Measurements from ENCODE around the gene IFT27.
A peak's percentile ranks its signal among the peaks of the same experiment; 100 is the strongest.

IFT27 gene, protein sequence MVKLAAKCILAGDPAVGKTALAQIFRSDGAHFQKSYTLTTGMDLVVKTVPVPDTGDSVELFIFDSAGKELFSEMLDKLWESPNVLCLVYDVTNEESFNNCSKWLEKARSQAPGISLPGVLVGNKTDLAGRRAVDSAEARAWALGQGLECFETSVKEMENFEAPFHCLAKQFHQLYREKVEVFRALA

GRCh38 chr22:36775964-36776669 lies at the start of gene IFT27:
Gene IFT27, minus strand, starts transcription at chr22:36776119. Its CDS starts 412 bp downstream, at chr22:36775707.
- peak within 1 kb of the TSS; percentile 84 for H3K4me3 ChIP-seq (ENCODE audit: low read length)
- H3K27ac ChIP-seq (ENCODE audit: low read length), result no peak within 1 kb of the TSS
- H3K4me1 ChIP-seq (ENCODE audit: control insufficient read depth, low read depth, low read length), result no peaks in the 10 kb centered on the region
- no peaks in the 10 kb centered on the region for H3K36me3 ChIP-seq (ENCODE audit: control insufficient read depth, low read depth, low read length)
- peaks cover 7% of the 10 kb centered on the region for H3K9me3 ChIP-seq (ENCODE audit: control insufficient read depth, low read depth, low read length)
- H3K27me3 ChIP-seq (ENCODE audit: control insufficient read depth, insufficient read depth, low read length), result peaks cover 12% of the 10 kb centered on the region
- peak within 1 kb of the TSS; percentile 55 for H3K9ac ChIP-seq (ENCODE audit: low read length)

DNA sequence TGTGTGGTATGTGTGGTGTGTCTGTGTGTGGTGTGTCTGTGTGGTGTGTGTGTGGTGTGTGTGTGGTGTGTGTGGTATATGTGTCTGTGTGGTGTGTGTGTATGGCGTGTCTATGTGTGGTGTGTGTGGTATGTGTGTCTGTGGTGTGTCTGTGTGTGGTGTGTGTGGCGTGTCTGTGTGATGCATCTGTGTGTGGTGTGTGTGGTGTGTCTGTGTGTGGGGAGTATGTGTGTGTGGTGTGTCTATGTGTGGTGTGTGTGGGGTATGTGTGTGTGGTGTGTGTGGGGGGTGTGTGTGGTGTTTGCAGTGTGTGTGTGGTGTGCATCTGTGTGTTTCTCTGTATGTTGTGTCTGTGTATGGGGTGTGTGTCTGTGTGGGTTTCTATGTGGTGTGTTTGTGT lies 48.7 kb upstream of the IFT27 start:
- Histone ChIP-seq H3K36me3 (ENCODE audit: control insufficient read depth, low read depth, low read length) (no peaks in the 10 kb centered on the region), H3K27ac (ENCODE audit: low read length) (no peak overlapping the region), H3K4me1 (ENCODE audit: control insufficient read depth, low read depth, low read length) (peaks cover 6% of the 10 kb centered on the region), H3K4me3 (ENCODE audit: low read length) (no peak overlapping the region), H3K9me3 (ENCODE audit: control insufficient read depth, low read depth, low read length) (no peaks in the 10 kb centered on the region), H3K9ac (ENCODE audit: low read length) (no peak overlapping the region), H3K27me3 (ENCODE audit: control insufficient read depth, insufficient read depth, low read length) (no peaks in the 10 kb centered on the region)

GRCh38 chr22:36823186-36823839 lies 47.4 kb upstream of the IFT27 start:
- no peak overlapping the region for H3K27ac ChIP-seq (ENCODE audit: low read length)
- no peak overlapping the region for H3K4me3 ChIP-seq (ENCODE audit: low read length)
- no peak overlapping the region for H3K9ac ChIP-seq (ENCODE audit: low read length)
- H3K36me3 ChIP-seq (ENCODE audit: control insufficient read depth, low read depth, low read length), result no peaks in the 10 kb centered on the region
- no peaks in the 10 kb centered on the region for H3K9me3 ChIP-seq (ENCODE audit: control insufficient read depth, low read depth, low read length)
- H3K27me3 ChIP-seq (ENCODE audit: control insufficient read depth, insufficient read depth, low read length), result peaks cover 6% of the 10 kb centered on the region
- H3K4me1 ChIP-seq (ENCODE audit: control insufficient read depth, low read depth, low read length), result peaks cover 6% of the 10 kb centered on the region

GRCh38 chr22:36822581-36822980 lies 46.7 kb upstream of the IFT27 start:
- Histone ChIP-seq H3K4me1 (ENCODE audit: control insufficient read depth, low read depth, low read length) (peaks cover 6% of the 10 kb centered on the region), H3K9me3 (ENCODE audit: control insufficient read depth, low read depth, low read length) (no peaks in the 10 kb centered on the region), H3K27ac (ENCODE audit: low read length) (no peak overlapping the region), H3K36me3 (ENCODE audit: control insufficient read depth, low read depth, low read length) (no peaks in the 10 kb centered on the region), H3K9ac (ENCODE audit: low read length) (no peak overlapping the region), H3K27me3 (ENCODE audit: control insufficient read depth, insufficient read depth, low read length) (peaks cover 14% of the 10 kb centered on the region), H3K4me3 (ENCODE audit: low read length) (no peak overlapping the region)

DNA sequence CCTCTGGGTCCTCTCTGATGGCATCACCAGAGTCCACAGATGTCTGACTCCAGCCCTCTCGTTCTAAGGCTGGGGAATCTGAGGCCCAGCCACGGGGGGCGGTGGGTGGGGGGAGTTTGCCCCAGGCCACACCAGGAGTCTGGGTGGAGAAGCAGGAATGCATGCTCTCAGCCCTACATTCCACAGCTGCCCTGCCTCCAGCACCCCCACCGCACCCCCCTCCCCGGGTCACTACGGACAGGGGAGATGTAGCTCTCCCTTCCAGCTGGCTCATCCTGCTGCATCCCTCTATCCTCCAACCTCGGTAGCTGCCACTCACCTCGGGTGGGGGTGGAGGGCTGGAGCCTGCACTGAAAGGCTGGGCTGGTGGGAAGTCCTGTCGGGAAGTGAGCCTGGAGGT lies 43.2 kb upstream of the IFT27 start:
- Histone ChIP-seq H3K36me3 (ENCODE audit: control insufficient read depth, low read depth, low read length) (no peaks in the 10 kb centered on the region), H3K9me3 (ENCODE audit: control insufficient read depth, low read depth, low read length) (no peaks in the 10 kb centered on the region), H3K4me1 (ENCODE audit: control insufficient read depth, low read depth, low read length) (peaks cover 16% of the 10 kb centered on the region), H3K27me3 (ENCODE audit: control insufficient read depth, insufficient read depth, low read length) (peaks cover 48% of the 10 kb centered on the region), H3K27ac (ENCODE audit: low read length) (no peak overlapping the region), H3K9ac (ENCODE audit: low read length) (no peak overlapping the region), H3K4me3 (ENCODE audit: low read length) (no peak overlapping the region)

DNA sequence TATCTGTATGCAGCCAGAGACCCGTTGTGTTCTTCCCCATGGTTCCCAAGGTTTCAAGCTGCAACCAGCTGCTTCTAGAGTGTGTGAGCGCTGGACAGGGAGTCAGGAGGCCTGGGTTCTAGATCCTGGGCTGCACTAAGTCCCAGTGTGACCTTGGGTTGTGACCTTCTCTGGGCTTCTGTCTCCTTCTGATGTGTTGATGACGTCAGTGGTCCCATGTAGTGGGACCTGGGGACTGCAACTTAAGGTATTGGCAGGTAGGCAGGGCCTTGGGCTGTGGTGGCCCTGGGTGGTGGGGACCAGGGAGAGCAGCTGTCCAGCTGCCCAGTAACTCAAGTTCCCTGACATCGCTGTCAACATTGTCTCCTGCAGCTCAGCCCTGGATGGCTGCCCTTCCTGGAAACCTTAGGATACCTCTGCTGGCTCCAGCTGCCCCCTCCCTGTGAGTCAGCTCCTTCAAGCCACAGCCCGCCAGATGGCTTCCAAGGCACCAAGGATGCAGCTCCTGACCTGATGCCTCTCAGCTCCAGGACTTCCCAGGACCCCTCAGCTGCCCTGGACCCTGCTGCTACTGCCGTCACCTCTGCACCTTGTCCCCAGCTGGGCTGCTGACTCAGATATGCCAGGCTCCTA lies 42.2 kb upstream of the IFT27 start:
- Histone ChIP-seq H3K9me3 (ENCODE audit: control insufficient read depth, low read depth, low read length) (no peaks in the 10 kb centered on the region), H3K4me1 (ENCODE audit: control insufficient read depth, low read depth, low read length) (peaks cover 15% of the 10 kb centered on the region), H3K27ac (ENCODE audit: low read length) (no peak overlapping the region), H3K4me3 (ENCODE audit: low read length) (no peak overlapping the region), H3K9ac (ENCODE audit: low read length) (no peak overlapping the region), H3K36me3 (ENCODE audit: control insufficient read depth, low read depth, low read length) (no peaks in the 10 kb centered on the region), H3K27me3 (ENCODE audit: control insufficient read depth, insufficient read depth, low read length) (peaks cover 49% of the 10 kb centered on the region)

GRCh38 chr22:36817525-36817848 lies 41.6 kb upstream of the IFT27 start:
- Histone ChIP-seq H3K36me3 (ENCODE audit: control insufficient read depth, low read depth, low read length) (no peaks in the 10 kb centered on the region), H3K27me3 (ENCODE audit: control insufficient read depth, insufficient read depth, low read length) (peaks cover 49% of the 10 kb centered on the region), H3K9ac (ENCODE audit: low read length) (no peak overlapping the region), H3K9me3 (ENCODE audit: control insufficient read depth, low read depth, low read length) (no peaks in the 10 kb centered on the region), H3K4me3 (ENCODE audit: low read length) (peak overlapping the region; percentile 69), H3K27ac (ENCODE audit: low read length) (no peak overlapping the region), H3K4me1 (ENCODE audit: control insufficient read depth, low read depth, low read length) (peaks cover 10% of the 10 kb centered on the region)

- Histone ChIP-seq H3K4me3 (ENCODE audit: low read length) (peak within 1 kb of the TSS; percentile 69), H3K9ac (ENCODE audit: low read length) (no peak within 1 kb of the TSS), H3K27ac (ENCODE audit: low read length) (no peak within 1 kb of the TSS), H3K36me3 (ENCODE audit: control insufficient read depth, low read depth, low read length) (no peaks in the 10 kb centered on the region), H3K9me3 (ENCODE audit: control insufficient read depth, low read depth, low read length) (no peaks in the 10 kb centered on the region), H3K4me1 (ENCODE audit: control insufficient read depth, low read depth, low read length) (peaks cover 10% of the 10 kb centered on the region), H3K27me3 (ENCODE audit: control insufficient read depth, insufficient read depth, low read length) (peaks cover 49% of the 10 kb centered on the region)
Measured at GRCh38 chr22:36816636-36817524, 41.0 kb upstream of the IFT27 start, which contains the start of gene PVALB. Gene PVALB, minus strand, starts transcription at chr22:36817035. Its CDS starts 30 bp downstream, at chr22:36817005.

GRCh38 chr22:36816339-36816635 lies 40.4 kb upstream of the IFT27 start:
- Histone ChIP-seq H3K27ac (ENCODE audit: low read length) (no peak overlapping the region), H3K9ac (ENCODE audit: low read length) (no peak overlapping the region), H3K4me1 (ENCODE audit: control insufficient read depth, low read depth, low read length) (peaks cover 10% of the 10 kb centered on the region), H3K4me3 (ENCODE audit: low read length) (peak overlapping the region; percentile 69), H3K9me3 (ENCODE audit: control insufficient read depth, low read depth, low read length) (no peaks in the 10 kb centered on the region), H3K36me3 (ENCODE audit: control insufficient read depth, low read depth, low read length) (no peaks in the 10 kb centered on the region), H3K27me3 (ENCODE audit: control insufficient read depth, insufficient read depth, low read length) (peaks cover 49% of the 10 kb centered on the region)

GRCh38 chr22:36815558-36816338 lies 39.8 kb upstream of the IFT27 start:
- Histone ChIP-seq H3K36me3 (ENCODE audit: control insufficient read depth, low read depth, low read length) (no peaks in the 10 kb centered on the region), H3K27me3 (ENCODE audit: control insufficient read depth, insufficient read depth, low read length) (peaks cover 49% of the 10 kb centered on the region), H3K4me1 (ENCODE audit: control insufficient read depth, low read depth, low read length) (peaks cover 10% of the 10 kb centered on the region), H3K9me3 (ENCODE audit: control insufficient read depth, low read depth, low read length) (no peaks in the 10 kb centered on the region), H3K4me3 (ENCODE audit: low read length) (peak overlapping the region; percentile 69), H3K27ac (ENCODE audit: low read length) (no peak overlapping the region), H3K9ac (ENCODE audit: low read length) (no peak overlapping the region)
